T47D (cell line): ENCODE measurements around the gene WDR1.

ENCODE experiments used
- DNase-seq, 2 experiments: peaks; one replicate each; pipeline versions ENCODE4 v3.0.0 to v3.0.0-alpha.2; 2011 to 2012; ENCODE audit warnings: low read depth in 1 of 2, low spot score in 1 of 2
- JUND ChIP-seq: IDR thresholded peaks from 2 replicates; pipeline ENCODE4 v1.6.1; 2012; ENCODE audit warnings: low read depth
- in situ Hi-C: cut with HindIII; loops from 2 replicates; pipeline ENCODE4 v1.10.0; 2016; ENCODE audit warnings: low sequenced_read_pairs, low pct_unique_long_range_greater_than_20kb

The WDR1 gene

GRCh38 chr4:10082459-10083272, 33.9 kb downstream of the WDR1 start:
- DNase-seq: no peak
- in situ Hi-C loops: no loop called here
- TF ChIP-seq JUND: no peak

GRCh38 chr4:10082047-10082446, 34.6 kb downstream of the WDR1 start:
- in situ Hi-C loops: no loop called here
- TF ChIP-seq JUND: no peak
- DNase-seq: no peak

GRCh38 chr4:10081218-10081606, 35.4 kb downstream of the WDR1 start:
- TF ChIP-seq JUND: no peak
- DNase-seq: no peak
- in situ Hi-C loops: no loop called here

DNA sequence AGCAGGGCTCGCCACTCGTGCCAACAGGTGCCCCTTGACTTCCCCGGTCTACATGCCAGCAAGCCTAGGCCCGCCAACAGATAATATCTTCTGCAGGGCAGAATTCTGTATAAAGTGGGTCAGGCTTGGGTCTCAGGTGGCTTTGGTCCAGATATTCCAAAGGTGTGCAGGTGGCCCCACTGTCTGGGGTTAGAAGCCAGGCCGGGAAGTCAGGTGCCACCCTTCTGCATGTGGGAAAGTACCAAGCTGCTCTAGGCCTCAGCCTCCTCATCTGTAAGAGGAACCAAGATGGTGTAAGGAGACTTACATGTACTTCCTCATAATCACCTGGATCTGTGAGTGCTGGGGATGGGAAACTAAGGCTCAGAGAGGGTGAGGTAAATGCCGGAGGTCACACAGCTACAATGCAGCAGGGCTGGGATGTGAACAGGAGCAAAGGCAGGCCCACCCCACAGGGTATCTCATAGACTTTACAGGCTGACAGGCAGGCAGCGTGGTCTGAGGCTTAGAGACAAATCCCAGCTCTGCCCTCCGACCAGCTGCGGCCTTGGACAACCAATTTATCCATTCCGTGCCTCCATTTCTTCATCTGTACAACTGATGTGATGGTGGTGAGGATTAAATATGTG, 35.9 kb downstream of the WDR1 start:
- DNase-seq: no peak
- TF ChIP-seq JUND: no peak
- in situ Hi-C loops: no loop called here

- TF ChIP-seq JUND: no peak
- in situ Hi-C loops: no loop called here
- no peak for DNase-seq
Measured at GRCh38 chr4:10079912-10080588, 36.5 kb downstream of the WDR1 start.

- no peak for DNase-seq
- in situ Hi-C loops: no loop called here
- TF ChIP-seq JUND: no peak
Measured at GRCh38 chr4:10079256-10079655, 37.3 kb downstream of the WDR1 start.

- no peak for DNase-seq
- in situ Hi-C loops: no loop called here
- TF ChIP-seq JUND: no peak
Measured at GRCh38 chr4:10078481-10079233, 37.9 kb downstream of the WDR1 start.

GRCh38 chr4:10077483-10078335, 38.9 kb downstream of the WDR1 start:
- DNase-seq: no peak
- in situ Hi-C loops: no loop called here
- TF ChIP-seq JUND: no peak

DNA sequence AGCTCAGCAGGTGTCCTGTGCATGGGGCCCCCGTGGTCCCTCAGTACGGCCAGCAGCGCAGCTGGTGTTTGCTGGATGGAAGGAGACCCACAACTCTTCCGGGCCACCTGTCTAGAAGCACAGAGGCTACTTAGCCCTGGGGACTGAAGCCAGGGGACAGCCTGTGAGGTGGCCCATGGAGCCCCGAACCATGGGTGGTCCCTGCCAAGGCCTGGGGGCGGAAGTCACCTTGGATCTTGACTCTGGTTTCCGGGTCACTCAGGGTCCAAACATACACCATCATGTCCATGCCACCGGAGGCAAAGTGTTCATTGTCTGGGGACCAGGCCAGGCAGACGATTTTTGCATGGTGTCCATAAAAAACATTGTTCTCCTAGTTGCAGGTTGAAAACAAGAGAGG, 39.5 kb downstream of the WDR1 start:
- no peak for TF ChIP-seq JUND
- no peak for DNase-seq
- in situ Hi-C loops: no loop called here

GRCh38 chr4:10075953-10076391, 40.6 kb downstream of the WDR1 start:
- in situ Hi-C loops: no loop called here
- no peak for TF ChIP-seq JUND
- DNase-seq: no peak

GRCh38 chr4:10075158-10075863, 41.3 kb downstream of the WDR1 start:
- TF ChIP-seq JUND: no peak
- DNase-seq: no peak
- in situ Hi-C loops: no loop called here
